HG02642 (cell line): ENCODE results near the gene CREB3L1.

Experiments
- ATAC-seq: cut with Tn5 transposase; IDR thresholded peaks from one replicate; pipeline ENCODE4 v1.9.1; 2021; ENCODE audit warnings: mild to moderate bottlenecking; ENCODE audit not compliant: unreplicated experiment, poor library complexity

CREB3L1 gene

DNA sequence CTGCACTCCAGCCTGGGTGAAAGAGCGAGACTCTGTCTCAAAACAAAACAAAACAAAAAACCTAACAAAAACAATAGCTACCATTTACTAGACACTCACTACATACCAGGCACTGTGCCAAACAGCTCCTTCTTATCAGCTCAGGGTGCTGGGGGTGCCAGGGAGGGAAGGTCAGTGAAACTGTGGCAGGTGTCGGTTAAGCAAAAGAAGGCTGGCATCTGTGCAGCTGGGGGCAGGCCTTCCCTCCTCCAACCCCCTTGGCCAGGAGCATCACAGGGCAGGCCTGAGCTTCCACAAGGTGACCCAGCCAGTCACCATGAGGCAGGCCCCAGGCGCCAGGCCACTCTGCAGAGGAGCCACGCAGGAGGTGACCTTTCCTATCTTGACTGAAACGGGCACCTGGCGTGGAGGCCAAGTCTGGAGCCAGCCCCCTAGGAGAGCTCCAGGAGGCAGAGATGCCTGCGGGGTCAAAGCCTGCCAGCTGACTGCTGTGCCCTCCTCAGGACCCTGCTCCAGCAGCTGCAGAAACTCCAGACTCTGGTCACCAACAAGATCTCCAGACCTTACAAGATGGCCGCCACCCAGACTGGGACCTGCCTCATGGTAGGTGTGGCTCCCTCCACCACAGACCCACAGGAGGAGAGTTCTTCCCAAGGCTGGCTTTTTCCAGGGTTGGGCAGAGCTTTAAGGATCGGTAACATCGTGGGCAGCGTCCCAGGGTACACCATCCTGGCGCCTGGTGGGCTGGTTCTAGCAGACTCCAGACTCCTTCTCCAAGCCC lies 38.5 kb downstream of the CREB3L1 start:
- no peak for ATAC-seq

GRCh38 chr11:46319074-46319453 lies 41.6 kb downstream of the CREB3L1 start:
- no peak for ATAC-seq

DNA sequence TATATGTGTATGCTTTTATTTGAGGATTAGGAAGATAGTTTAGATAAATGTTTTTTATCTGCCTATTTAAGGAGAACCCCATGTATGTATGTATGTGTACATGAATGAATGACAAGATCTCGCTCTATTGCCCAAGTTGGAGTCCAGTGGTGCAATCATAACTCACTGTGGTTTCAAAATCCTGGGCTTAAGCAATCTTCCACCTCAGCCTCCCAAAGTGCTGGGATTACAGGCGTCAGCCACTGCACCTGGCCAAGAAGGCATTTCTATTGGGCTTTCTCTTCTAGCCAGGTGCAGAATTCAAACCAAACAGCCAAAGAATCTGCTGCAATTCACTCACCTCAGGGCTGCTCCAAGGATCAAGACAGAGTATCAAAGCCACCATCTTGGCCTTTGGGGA lies 44.3 kb downstream of the CREB3L1 start:
- no peak for ATAC-seq

DNA sequence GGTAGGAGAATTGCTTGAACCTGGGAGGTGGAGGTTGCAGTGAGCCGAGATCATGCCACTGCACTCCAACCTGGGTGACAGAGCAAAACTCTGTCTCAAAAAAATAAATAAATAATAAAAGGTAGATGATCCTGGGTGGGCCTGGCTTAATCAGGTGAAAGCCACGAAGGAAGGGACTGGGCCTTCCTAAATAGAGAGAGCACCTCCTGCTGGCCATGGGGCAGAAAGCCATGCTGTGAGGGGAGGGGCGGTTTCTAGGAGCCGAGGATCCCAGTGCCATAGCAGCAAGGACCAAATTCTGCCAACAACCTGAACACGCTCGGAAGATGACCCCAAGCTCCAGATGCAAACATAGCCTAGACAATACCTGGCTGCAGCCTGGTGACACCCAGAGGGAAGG lies 45.3 kb downstream of the CREB3L1 start:
- ATAC-seq = no peak

DNA sequence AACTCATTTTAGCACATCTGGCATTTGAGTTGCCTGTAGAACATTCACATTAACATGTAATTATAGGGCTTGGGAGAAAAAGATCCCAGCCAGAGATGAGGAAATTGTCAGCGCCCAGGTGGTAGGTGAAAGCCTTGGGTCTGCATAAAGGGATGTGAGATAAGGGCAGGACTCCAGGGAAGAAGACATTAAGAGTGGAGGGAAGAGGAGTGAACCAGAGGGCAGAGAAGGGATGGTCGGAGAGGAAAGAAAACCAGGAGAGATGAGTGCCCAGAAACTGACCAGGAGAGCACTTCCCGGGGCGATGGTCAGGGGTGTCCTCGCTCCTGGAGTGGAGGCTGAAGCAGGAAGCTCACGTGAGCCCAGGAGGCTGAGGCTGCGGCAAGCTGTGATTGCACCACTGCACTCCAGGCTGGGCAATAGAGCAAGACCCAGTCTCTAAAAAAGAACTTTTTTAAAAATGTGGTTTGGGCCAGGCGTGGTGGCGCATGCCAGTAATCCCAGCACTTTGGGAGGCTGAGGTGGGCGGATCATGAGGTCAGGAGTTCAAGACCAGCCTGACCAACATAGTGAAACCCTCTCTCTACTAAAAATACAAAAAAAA lies 49.5 kb downstream of the CREB3L1 start:
- ATAC-seq = no peak

DNA sequence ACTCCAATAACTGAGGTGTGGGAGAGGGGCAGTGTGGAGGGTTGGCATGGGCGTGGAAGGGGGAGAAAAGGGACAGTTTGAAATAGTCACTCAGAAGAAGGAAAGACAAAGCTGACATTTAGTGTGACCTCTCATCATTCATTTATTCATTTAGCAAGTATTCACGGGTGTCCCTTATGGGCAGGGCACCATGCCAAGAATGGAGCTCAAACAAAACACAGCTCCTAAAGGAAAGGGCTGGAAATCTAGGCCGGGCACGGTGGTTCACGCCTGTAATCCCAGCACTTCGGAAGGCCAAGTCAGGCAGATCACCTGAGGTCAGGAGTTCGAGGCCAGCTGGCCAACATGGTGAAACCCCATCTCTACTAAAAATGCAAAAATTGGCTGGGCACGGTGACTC lies 50.4 kb downstream of the CREB3L1 start:
- ATAC-seq = no peak

- ATAC-seq = no peak
Measured at GRCh38 chr11:46330154-46330553, 52.7 kb downstream of the CREB3L1 start.

DNA sequence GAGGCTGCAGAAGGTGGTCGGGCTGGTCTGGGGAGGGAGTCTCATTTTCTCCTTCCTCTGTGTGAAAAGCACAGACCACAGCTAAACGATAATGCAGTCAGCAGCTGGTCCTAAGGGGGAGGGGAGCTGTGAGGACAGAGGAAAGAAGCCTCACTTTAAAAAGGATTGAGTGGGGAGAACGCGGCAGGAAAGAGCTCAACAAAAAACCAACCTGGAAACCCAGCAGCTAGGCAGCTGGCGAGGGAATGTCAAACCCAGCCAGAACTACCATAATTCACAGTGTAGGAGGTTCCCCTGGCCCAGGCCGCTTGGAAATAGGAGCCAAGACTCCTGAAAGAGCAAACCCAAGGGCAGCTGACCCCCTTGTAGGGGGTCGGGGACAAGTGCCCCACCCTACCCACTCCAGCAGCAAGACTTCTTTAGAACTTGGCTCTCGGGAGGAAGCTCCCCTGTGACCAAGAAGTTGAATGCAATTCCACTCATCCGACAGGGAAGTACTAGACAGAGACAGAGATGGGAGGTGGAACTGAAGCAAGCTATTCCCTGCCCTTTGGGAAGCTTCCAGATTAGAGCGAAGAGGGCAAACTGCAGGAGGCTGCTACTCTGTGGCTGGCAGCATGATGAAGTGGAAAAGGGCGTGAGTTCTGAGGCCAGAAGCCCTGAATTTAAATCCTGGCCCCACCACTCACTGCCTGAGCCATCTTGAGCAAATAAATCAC lies 53.3 kb downstream of the CREB3L1 start:
- no peak for ATAC-seq

- ATAC-seq = no peak
Measured at GRCh38 chr11:46331282-46331984, 54.0 kb downstream of the CREB3L1 start.

DNA sequence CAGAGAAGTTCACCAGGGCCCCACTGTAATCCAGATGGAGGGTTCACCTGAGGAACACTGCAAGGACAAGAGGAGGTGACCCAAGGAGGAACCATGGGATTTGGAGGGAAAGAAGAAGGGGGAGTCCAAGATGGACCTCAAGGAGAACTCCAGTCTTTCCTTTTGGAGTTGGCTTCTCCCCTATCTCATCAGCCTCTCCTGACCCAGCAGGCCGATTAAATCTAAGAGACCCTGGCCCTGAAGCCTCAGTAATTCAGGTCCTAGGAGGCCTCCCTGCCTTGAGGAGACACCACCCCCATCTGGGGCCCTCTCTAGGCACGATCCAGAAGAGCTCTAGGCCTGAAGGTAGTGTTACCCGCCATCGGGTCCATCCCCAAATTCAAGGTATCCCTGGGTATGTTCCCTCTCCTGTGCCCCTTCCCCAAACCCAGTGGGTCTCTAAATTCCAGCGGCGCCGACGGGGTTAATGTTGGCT lies 54.7 kb downstream of the CREB3L1 start:
- ATAC-seq = no peak

- no peak for ATAC-seq
Measured at GRCh38 chr11:46332568-46333393, 55.3 kb downstream of the CREB3L1 start.

DNA sequence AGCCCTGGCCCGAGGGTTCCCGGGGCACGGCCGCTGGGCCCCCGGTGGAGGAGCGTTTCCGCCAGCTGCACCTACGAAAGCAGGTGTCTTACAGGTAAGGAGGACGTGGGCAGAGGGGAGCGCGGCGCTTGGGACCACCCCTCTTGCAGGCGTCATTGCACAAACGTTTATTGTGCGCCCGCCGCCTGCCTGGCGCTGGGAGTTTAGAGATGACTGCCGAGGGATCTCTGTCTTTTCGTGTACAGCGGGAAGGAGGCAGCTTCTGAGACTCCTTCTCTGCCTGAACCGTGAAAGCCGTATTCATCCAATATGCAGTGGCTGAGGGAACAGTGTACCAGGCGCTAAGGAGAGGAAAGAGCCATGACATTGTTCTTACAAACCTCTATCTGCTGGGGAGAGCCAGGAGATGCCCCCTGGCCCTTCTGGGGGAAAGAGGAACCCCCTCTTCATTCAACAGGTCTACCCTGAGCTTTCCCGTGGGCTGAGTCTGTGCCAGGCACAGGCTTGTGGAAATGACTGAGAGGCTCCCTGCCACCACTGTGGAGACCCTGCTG lies 56.0 kb downstream of the CREB3L1 start:
- ATAC-seq = no peak

DNA sequence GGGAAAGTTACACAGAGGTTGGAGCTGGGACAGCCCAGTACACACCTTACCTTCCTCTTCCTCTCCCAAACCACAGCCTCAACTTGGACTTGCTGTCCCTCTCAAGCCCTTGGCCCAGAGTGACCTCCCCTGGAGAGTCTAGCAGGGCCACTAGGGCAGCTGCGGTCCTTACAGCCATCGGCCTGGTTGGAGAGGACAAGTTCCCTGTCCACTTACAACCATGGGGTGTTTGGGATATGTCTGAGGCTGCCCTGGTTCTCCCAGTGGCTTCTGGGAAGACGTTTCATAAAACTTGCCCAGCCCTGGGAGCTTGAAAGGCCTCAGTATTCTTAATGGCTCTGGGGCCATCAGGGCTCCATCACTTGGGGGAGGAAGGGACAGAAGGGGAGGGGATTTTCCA lies 56.7 kb downstream of the CREB3L1 start:
- ATAC-seq = no peak

- ATAC-seq = no peak
Measured at GRCh38 chr11:46335271-46335670, 57.8 kb downstream of the CREB3L1 start.

GRCh38 chr11:46335890-46336562 lies 58.6 kb downstream of the CREB3L1 start:
- ATAC-seq = no peak

DNA sequence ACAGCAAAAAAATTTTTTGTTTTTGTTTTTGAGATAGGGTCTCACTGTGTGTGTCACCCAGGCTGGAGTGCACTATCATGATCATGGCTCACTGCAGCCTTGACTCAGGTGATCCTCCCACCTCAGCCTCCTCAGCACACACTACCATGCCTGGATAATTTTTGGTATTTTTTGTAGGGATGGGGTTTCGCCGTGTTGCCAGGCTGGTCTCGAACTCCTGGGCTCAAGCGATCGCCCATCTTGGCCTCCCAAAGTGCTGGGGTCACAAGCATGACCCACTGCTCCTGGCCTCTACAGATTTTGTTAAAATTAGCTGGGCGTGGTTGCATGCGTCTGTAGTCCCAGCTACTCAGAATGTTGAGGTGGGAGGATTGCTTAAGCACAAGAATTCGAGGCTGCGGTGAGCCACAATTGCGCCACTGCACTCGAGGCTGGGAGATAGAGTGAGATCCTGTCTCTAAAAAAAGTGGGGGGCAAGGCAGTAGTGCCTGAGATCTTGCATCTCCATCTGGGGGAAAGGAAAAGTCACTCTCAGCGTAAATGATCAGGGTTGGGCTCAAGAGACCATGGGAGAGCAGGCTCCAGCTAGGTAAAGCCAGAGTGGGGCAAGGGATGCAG lies 59.2 kb downstream of the CREB3L1 start:
- ATAC-seq = no peak

GRCh38 chr11:46337626-46338345 lies 60.3 kb downstream of the CREB3L1 start:
- ATAC-seq = no peak

DNA sequence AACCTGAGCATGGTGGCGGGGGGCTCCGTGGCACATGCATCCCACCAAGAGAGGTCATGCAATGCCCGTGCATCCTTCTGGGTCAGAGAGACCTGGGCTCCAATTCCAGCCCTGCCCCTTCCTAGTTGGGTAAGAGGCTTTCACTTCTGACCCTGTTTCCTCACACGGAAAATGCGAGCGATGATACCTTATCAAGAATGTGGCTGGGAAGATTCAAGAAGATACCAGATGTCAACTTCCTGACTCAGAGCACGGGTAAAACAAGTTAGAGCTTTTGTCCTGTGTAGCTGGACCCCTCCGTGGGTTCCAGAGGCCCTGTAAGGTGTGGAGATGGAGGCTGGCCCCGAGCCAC lies 61.1 kb downstream of the CREB3L1 start:
- no peak for ATAC-seq
